VCaP (cell line): ENCODE data around the gene CARM1.

Experiments used
- H3K27ac ChIP-seq: fragments of 450-650 bp; 2 replicates; pipeline ENCODE4 v1.5.1; 2017
- TF ChIP-seq, protein P1 (sequence below): fragments of 450-650 bp; conservative IDR thresholded peaks from 2 replicates; pipeline ENCODE4 v1.5.1; 2017; ENCODE audit warnings: mild to moderate bottlenecking, moderate library complexity

Gene CARM1

DNA sequence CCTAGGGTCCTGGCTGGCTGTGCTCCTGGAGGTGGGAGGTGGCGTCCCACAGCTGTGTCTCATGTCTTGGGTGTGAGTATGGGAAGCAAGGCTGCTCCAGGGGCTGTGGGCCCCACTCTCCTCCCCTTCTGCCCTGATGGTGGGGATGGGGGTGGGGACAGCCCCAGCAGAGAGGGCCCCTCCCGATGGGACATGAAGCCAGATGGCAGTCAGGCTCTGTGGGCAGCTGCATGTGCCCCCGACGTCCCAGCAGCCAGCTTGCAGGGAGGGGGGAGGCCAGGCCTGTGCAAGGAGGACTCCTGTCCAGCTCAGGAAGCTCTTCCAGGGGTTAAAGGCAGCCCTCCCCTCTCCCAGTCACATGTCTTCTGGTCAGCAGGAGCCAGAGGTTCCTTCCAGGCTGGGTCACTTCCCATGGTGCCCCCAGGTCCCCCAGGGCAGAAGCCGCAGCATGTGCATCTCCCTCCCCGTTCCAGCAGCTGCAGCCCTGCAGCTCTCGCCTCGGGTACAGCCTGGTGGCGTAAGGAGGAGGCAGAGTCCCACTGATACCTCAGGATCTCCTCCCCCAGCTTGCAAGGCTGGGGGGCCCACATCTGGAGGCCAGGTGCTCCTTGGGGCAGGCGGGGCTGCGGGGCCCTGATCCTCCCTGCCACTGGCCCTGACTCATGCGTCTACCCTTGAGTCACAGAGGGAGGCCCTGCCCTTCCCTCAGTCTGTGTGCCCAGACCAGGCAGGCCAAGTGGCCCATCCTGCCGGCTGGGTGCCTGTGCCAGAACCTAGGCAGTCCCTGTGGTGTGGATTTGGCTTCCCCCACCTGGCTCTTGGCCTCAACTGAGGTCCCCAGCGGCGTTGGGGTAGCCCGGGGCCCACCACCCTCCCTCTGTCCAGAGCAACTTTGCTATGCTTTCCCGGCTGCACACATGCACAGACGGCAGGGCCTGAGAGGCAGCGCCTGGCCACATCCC is 44.1 kb downstream of the CARM1 start:
- TF ChIP-seq, protein P1, sequence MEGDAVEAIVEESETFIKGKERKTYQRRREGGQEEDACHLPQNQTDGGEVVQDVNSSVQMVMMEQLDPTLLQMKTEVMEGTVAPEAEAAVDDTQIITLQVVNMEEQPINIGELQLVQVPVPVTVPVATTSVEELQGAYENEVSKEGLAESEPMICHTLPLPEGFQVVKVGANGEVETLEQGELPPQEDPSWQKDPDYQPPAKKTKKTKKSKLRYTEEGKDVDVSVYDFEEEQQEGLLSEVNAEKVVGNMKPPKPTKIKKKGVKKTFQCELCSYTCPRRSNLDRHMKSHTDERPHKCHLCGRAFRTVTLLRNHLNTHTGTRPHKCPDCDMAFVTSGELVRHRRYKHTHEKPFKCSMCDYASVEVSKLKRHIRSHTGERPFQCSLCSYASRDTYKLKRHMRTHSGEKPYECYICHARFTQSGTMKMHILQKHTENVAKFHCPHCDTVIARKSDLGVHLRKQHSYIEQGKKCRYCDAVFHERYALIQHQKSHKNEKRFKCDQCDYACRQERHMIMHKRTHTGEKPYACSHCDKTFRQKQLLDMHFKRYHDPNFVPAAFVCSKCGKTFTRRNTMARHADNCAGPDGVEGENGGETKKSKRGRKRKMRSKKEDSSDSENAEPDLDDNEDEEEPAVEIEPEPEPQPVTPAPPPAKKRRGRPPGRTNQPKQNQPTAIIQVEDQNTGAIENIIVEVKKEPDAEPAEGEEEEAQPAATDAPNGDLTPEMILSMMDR, result no peak
- no peak overlapping the region for H3K27ac ChIP-seq

DNA sequence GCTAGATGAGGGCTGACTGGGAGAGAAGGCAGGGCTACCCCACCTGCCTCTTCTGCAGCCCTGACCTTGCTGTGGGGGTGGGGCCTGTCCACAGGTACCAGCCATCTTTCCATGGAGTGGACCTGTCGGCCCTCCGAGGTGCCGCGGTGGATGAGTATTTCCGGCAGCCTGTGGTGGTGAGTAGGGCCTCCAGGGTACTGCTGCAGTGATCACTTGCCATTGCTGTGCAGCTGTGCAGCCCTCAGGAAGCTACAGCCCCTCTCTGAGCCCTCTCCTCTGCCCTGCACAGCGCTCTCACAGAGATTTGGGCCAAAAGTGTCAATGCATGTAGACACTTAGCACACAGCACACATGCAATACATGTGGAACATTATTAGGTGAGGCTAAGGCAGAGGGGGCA is 45.2 kb downstream of the CARM1 start:
- H3K27ac ChIP-seq, result no peak overlapping the region
- TF ChIP-seq, protein P1, result no peak

DNA sequence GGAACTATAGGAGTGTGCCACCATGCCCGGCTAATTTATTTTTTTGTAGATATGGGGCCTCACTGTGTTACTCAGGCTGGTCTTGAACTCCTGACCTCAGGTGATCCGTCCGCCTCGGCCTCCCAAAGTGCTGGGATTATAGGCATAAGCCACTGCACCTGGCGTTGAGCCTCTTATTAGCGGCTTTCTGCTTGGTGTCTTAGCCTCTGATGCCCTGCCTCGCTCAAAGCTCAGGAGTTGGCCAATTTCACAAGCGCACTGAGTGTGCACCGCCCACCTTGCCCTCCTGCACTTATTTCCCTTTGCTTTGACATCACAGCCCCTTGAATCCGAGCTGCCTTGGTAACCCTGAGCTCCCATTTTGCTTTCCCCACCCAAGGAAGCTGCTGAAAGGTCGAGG is 47.0 kb downstream of the CARM1 start:
- TF ChIP-seq, protein P1, result no peak
- no peak overlapping the region for H3K27ac ChIP-seq

DNA sequence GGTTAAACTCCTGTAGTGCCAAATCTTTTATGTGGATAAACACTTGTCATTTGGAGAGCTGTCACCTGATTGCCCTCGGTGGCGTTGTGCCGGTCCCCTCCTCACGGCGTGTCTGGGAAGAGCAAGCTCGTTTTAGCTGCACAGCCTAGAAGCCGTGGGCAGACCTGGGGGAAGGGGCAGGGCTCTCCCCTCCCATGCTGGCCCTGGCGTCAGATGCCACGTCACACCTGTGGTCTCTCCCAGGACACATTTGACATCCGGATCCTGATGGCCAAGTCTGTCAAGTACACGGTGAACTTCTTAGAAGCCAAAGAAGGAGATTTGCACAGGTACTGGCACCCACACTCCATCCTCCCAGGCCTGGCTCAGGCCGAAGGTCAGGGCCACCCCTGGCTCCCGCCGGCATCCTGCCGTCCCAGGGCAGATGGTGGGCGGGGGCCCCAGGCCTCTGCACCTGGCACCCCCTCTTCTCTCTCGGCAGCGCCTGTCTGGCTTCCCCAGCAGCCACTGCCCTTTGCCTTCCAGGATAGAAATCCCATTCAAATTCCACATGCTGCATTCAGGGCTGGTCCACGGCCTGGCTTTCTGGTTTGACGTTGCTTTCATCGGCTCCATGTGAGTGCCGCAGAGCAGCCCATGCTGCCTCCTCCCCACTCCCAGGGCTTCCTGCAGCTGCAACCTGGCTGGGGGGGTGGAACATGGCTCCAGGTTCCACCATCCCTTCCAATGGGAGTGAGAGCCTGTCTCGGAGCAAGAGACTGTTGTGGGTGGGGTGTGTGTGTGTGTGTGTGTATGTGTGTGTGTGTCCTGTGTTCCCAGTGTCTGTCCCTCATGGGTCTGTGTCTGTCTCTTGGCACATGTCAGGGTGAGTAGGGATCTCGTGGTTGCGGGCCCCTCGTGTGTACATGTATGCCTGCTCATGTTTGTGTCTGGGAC is 48.3 kb downstream of the CARM1 start:
- no peak overlapping the region for H3K27ac ChIP-seq
- TF ChIP-seq, protein P1, result no peak

DNA sequence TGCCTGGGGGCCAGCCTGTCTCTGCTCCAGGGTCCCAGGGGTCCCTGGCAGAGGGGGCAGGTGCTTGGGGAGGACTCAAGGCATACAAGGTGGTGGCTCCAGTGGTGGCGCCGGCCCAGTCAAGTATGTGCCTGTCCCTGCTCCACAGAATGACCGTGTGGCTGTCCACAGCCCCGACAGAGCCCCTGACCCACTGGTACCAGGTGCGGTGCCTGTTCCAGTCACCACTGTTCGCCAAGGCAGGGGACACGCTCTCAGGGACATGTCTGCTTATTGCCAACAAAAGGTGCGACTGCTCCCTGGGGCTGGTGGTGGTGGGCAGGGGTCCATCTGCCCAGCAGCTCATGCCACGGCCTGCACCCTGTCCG is 48.9 kb downstream of the CARM1 start:
- TF ChIP-seq, protein P1, result no peak
- H3K27ac ChIP-seq, result no peak overlapping the region

DNA sequence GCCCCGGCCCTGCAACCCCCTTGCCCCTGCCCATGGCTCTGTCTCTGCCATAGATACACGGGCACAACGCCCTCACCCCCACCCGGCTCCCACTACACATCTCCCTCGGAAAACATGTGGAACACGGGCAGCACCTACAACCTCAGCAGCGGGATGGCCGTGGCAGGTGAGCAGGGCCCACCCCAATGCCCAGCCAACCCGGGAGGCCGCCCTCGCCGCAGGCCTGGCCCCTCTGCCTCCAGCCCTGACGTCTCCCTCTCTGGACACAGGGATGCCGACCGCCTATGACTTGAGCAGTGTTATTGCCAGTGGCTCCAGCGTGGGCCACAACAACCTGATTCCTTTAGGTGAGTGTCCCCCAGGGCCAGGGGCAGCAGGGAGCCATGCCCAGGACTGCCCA is 49.4 kb downstream of the CARM1 start:
- TF ChIP-seq, protein P1, result no peak
- no peak overlapping the region for H3K27ac ChIP-seq
